K562 (cell line): ENCODE results near the gene SEPHS2. TPM values are rescaled to one million over a fixed set of nuclear protein-coding genes. Genes with fewer than 3 reads are reported as not detected.

Experiments
- ATAC-seq: fragments of 200-7000 bp; cut with Tn5 transposase; 3 replicates; pipeline ENCODE4 v1.9.1; 2020; ENCODE audit warnings: moderate library complexity
- BruUV-seq: library from RNA; stranded (reverse); fragments of 400-500 nt; replicated peaks from 2 replicates; lab custom pipeline; 2021; lab: Mats Ljungman, UMichigan
- CTCF ChIA-PET: fragments of 300-600 bp; formaldehyde crosslinking; extraction: SDS; loops from one replicate; lab custom pipeline; 2021; ENCODE audit warnings: low intra/inter-chr PET ratio; lab: Yijun Ruan, JAX
- POLR2A ChIA-PET: fragments of 300-600, 350-650 bp; sonication (Branson Sonifier 250); formaldehyde crosslinking; extraction: SDS; loops from one replicate; lab custom pipeline; 2021; ENCODE audit warnings: antibody characterized with exemption, inconsistent platforms; lab: Yijun Ruan, JAX
- DNase-seq, 4 experiments: peaks; one replicate each; pipeline versions ENCODE4 v3.0.0 to v3.0.0-alpha.2; 2011 to 2018; ENCODE audit warnings: low spot score in 3 of 4, mixed read lengths in 3 of 4; ENCODE audit errors: extremely low read depth in 1 of 4
- FAIRE-seq: peaks from 2 replicates; lab custom pipeline; 2011; peaks lifted over from hg19 to GRCh38; lab: Jason Lieb, UNC
- H2AFZ ChIP-seq: 2 replicates; pipeline ENCODE4 v1.6.0; 2011; ENCODE audit warnings: low read depth, low read length, control low read depth, inconsistent platforms
- H3K27ac ChIP-seq: fragments of 200-600 bp; 3 replicates; pipeline ENCODE4 v1.8.0; 2011; ENCODE audit warnings: low read depth, mild to moderate bottlenecking, control low read depth, inconsistent platforms, low read length, moderate library complexity, mixed read lengths; ENCODE audit errors: extremely low read depth
- H3K27me3 ChIP-seq, 2 experiments: fragments of 300-600 bp in 1 of 2; 2 replicates in 1 of 2; 3 replicates in 1 of 2; pipeline versions ENCODE4 v1.6.0 to v1.8.0; 2011; ENCODE audit warnings: inconsistent platforms in 2 of 2, low read length in 2 of 2, mild to moderate bottlenecking in 1 of 2, mixed read lengths in 1 of 2, moderate library complexity in 1 of 2; ENCODE audit not compliant: control insufficient read depth in 2 of 2, insufficient read depth in 2 of 2
- H3K36me3 ChIP-seq: fragments of 300-600 bp; 3 replicates; pipeline ENCODE4 v1.8.0; 2011; ENCODE audit warnings: mild to moderate bottlenecking, low read length, inconsistent platforms; ENCODE audit not compliant: control insufficient read depth, insufficient read depth
- H3K4me1 ChIP-seq, 2 experiments: fragments of 200-600 bp in 1 of 2; replicated peaks in 1 of 2; 2 replicates in 1 of 2; 3 replicates in 1 of 2; pipeline versions ENCODE4 v1.5.1 to v1.8.0; 2011; ENCODE audit warnings: inconsistent platforms in 2 of 2, low read length in 2 of 2, mild to moderate bottlenecking in 1 of 2, mixed read lengths in 1 of 2, moderate library complexity in 1 of 2; ENCODE audit not compliant: control insufficient read depth in 2 of 2, insufficient read depth in 2 of 2
- H3K4me2 ChIP-seq: 2 replicates; pipeline ENCODE4 v1.6.1; 2011; ENCODE audit warnings: low read length, control low read depth, inconsistent platforms, mixed read lengths; ENCODE audit not compliant: insufficient read depth
- H3K4me3 ChIP-seq: fragments of 200-600 bp; sonication (generic), shearing (Covaris generic); 2 replicates; pipeline ENCODE4 v1.5.1; 2016; ENCODE audit warnings: control low read depth, inconsistent platforms
- H3K79me2 ChIP-seq: fragments of 200-600 bp; 3 replicates; pipeline ENCODE4 v1.8.0; 2011; ENCODE audit warnings: low read length, inconsistent platforms; ENCODE audit not compliant: control insufficient read depth, insufficient read depth
- H3K9ac ChIP-seq, 2 experiments: 2 replicates each; pipeline versions ENCODE4 v1.6.0 to v1.6.1; 2011; ENCODE audit warnings: low read depth in 2 of 2, low read length in 2 of 2, control low read depth in 1 of 2, inconsistent platforms in 1 of 2, mild to moderate bottlenecking in 1 of 2, mixed read lengths in 1 of 2; ENCODE audit not compliant: insufficient read depth in 1 of 2
- H3K9me1 ChIP-seq: one replicate; pipeline ENCODE4 v1.6.0; 2011; ENCODE audit warnings: inconsistent platforms, mild to moderate bottlenecking, low read length, moderate library complexity; ENCODE audit not compliant: control insufficient read depth, insufficient read depth
- H3K9me3 ChIP-seq: replicated peaks from 2 replicates; pipeline ENCODE4 v1.5.1; 2011; ENCODE audit warnings: low read depth, low read length, inconsistent platforms; ENCODE audit not compliant: control insufficient read depth, insufficient read depth
- H4K20me1 ChIP-seq: replicated peaks from 2 replicates; pipeline ENCODE4 v1.6.1; 2011; ENCODE audit warnings: low read length, inconsistent platforms, mixed read lengths; ENCODE audit not compliant: control insufficient read depth, insufficient read depth
- DDX20 ChIP-seq: fragments of 450-650 bp; IDR thresholded peaks from 2 replicates; pipeline ENCODE4 v1.6.1; 2016; ENCODE audit warnings: missing genetic modification characterization, low read depth, mild to moderate bottlenecking, missing compliant biosample characterization, moderate library complexity
- E2F6 ChIP-seq, 2 experiments: IDR thresholded peaks; 2 replicates each; pipeline ENCODE4 v1.6.1; 2011; ENCODE audit warnings: borderline replicate concordance in 1 of 2, control low read depth in 1 of 2, low read depth in 1 of 2, low read length in 1 of 2, mild to moderate bottlenecking in 1 of 2, mixed read lengths in 1 of 2, moderate library complexity in 1 of 2; ENCODE audit not compliant: insufficient read depth in 1 of 2, insufficient read length in 1 of 2, poor library complexity in 1 of 2, severe bottlenecking in 1 of 2; ENCODE audit errors: extremely low read depth in 1 of 2
- HCFC1 ChIP-seq: IDR thresholded peaks from 2 replicates; pipeline ENCODE4 v1.6.1; 2012; ENCODE audit warnings: low read depth, low read length, improper control_type of control experiment
- HOXB6 ChIP-seq: fragments of 250-450 bp; sonication (Bioruptor Pico); IDR thresholded peaks from 2 replicates; pipeline ENCODE4 v1.5.1; 2022; ENCODE audit warnings: mild to moderate bottlenecking, borderline replicate concordance
- MXI1 ChIP-seq: IDR thresholded peaks from 2 replicates; pipeline ENCODE4 v1.6.1; 2011; ENCODE audit warnings: low read depth, mild to moderate bottlenecking, improper control_type of control experiment, low read length
- NR2C2 ChIP-seq, 2 experiments: fragments of 200-800 bp in 1 of 2; sonication (Bioruptor generic) in 1 of 2; sonication (generic) in 1 of 2; formaldehyde crosslinking in 1 of 2; IDR thresholded peaks; 2 replicates each; pipeline versions ENCODE4 v1.6.1 to v1.8.0; 2016 to 2022; ENCODE audit warnings: mild to moderate bottlenecking in 1 of 2, missing compliant biosample characterization in 1 of 2, missing genetic modification characterization in 1 of 2, missing genetic modification reagents in 1 of 2
- TRIM28 ChIP-seq: fragments of 450-650 bp; IDR thresholded peaks from 2 replicates; pipeline ENCODE4 v1.6.1; 2017
- ZBTB40 ChIP-seq, 2 experiments: fragments of 450-650 bp in 1 of 2; sonication (generic) in 1 of 2; formaldehyde crosslinking in 1 of 2; IDR thresholded peaks; 2 replicates each; pipeline versions ENCODE4 v1.7.1 to v1.9.0; 2016 to 2022; ENCODE audit warnings: inconsistent platforms in 1 of 2, mild to moderate bottlenecking in 1 of 2, missing genetic modification reagents in 1 of 2
- WGBS: fragments of 100-300 bp; shearing (Covaris generic); methylation state at CpG from one replicate; pipeline ENCODE4 v1.1.6; 2016; ENCODE audit warnings: low coverage, mixed read lengths; ENCODE audit not compliant: insufficient coverage; ENCODE audit errors: missing lambda C conversion rate; 5-methylcytosine and 5-hydroxymethylcytosine counted together
- in situ Hi-C: fragments of 300-500 bp; cut with MboI; formaldehyde crosslinking; loops from 4 replicates; pipeline ENCODE4 v1.15.0; 2018; ENCODE audit warnings: inconsistent platforms, mixed read lengths
- intact Hi-C: fragments of 100-400 bp; cut with micrococcal nuclease; formaldehyde crosslinking; loops from 2 replicates; pipeline ENCODE4 v1.14.2; 2022
- polyA plus RNA-seq, 8 experiments: library from polyadenylated mRNA; depleted of rRNA in 4 of 8; stranded (reverse) in 5 of 8; unstranded in 3 of 8; fragments of >200 nt; fragmentation: Nextera tagmentation in 2 of 8; fragmentation: Illumina TruSeq in 1 of 8; extraction: Ambion mirVana in 2 of 8; extraction: Trizol in 1 of 8; gene quantifications; 2 replicates each; pipeline versions ENCODE4 v1.2.1 to v1.2.3, GENCODE V29; 2011 to 2014; ENCODE audit warnings: inconsistent platforms in 1 of 8, missing spikeins in 1 of 8
- total RNA-seq, 7 experiments: library from RNA; depleted of rRNA in 6 of 7; stranded (reverse); fragments of >200 nt in 6 of 7; fragmentation: Illumina TruSeq in 2 of 7; extraction: Trizol in 2 of 7; gene quantifications; 2 replicates each; pipeline versions ENCODE4 v1.2.1 to v1.2.3, GENCODE V29; 2011 to 2021; ENCODE audit warnings: low replicate concordance in 1 of 7
- TF ChIP-seq, protein P1 (sequence below): IDR thresholded peaks from 2 replicates; pipeline ENCODE4 v1.6.1; 2012; ENCODE audit warnings: low read depth, low read length, improper control_type of control experiment, borderline replicate concordance

SEPHS2 gene
- total and polyA plus RNA-seq, 9 of the 15 experiments (the other 6 are each of a cell fraction or from before 2014, with no cell fraction given), result 20.9 to 90.6 (median 43.4) TPM

- no TSS peak for BruUV-seq
- no peaks in the 10 kb centered on the region for H3K9me3 ChIP-seq
- H3K27ac ChIP-seq, result no peak overlapping the region
- intact Hi-C loops, result no loop called here
- ChIA-PET POLR2A (no interaction called here), CTCF (no interaction called here)
- FAIRE-seq (no peak), ATAC-seq (no peak), DNase-seq (no peak)
- H3K4me3 ChIP-seq, result no peak overlapping the region
- H3K4me2 ChIP-seq, result no peak overlapping the region
- no peaks in the 10 kb centered on the region for H3K9me1 ChIP-seq
- no peaks in the 10 kb centered on the region for H4K20me1 ChIP-seq
- H3K36me3 ChIP-seq, result no peaks in the 10 kb centered on the region
- H3K79me2 ChIP-seq, result no peaks in the 10 kb centered on the region
- no peak overlapping the region for H2AFZ ChIP-seq
- WGBS, result 74% methylated on average over 11 of the region's 11 CpGs
- in situ Hi-C loops, result no loop called here
- H3K4me1 ChIP-seq, result peaks cover 0 to 7% of the 10 kb centered on the region in 2 experiments; a peak in 2 of 5 replicates
- H3K27me3 ChIP-seq, result no peaks in the 10 kb centered on the region
- H3K9ac ChIP-seq, result no peak overlapping the region
- no peak for TF ChIP-seq HCFC1
- no peak for TF ChIP-seq DDX20
- TF ChIP-seq HOXB6 (CRISPR knock-in tag), result no peak
- no peak for TF ChIP-seq NR2C2 (CRISPR knock-in tag; IDR thresholded peaks at IDR 0.05)
- TF ChIP-seq NR2C2 (tag; IDR thresholded peaks at IDR 0.05), result no peak
- TF ChIP-seq MXI1, result no peak
- TF ChIP-seq, protein P1, sequence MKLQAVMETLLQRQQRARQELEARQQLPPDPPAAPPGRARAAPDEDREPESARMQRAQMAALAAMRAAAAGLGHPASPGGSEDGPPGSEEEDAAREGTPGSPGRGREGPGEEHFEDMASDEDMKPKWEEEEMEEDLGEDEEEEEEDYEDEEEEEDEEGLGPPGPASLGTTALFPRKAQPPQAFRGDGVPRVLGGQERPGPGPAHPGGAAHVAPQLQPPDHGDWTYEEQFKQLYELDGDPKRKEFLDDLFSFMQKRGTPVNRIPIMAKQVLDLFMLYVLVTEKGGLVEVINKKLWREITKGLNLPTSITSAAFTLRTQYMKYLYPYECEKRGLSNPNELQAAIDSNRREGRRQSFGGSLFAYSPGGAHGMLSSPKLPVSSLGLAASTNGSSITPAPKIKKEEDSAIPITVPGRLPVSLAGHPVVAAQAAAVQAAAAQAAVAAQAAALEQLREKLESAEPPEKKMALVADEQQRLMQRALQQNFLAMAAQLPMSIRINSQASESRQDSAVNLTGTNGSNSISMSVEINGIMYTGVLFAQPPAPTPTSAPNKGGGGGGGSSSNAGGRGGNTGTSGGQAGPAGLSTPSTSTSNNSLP, result no peak
- no peak for TF ChIP-seq E2F6 (IDR thresholded peaks at IDR 0.05; ENCODE audit: borderline replicate concordance in 1 of 2, extremely low read depth in 1 of 2, insufficient read depth in 1 of 2, insufficient read length in 1 of 2, low read depth in 1 of 2, low read length in 1 of 2, poor library complexity in 1 of 2, severe bottlenecking in 1 of 2)
- no peak for TF ChIP-seq TRIM28
- TF ChIP-seq ZBTB40 (IDR thresholded peaks at IDR 0.05), result no peak
- no peak for TF ChIP-seq ZBTB40 (CRISPR knock-in tag; IDR thresholded peaks at IDR 0.05)
Measured at GRCh38 chr16:30459456-30459855, 13.8 kb upstream of the SEPHS2 start.
